Ureter (tissue), 1 donor: ENCODE results near the gene SSH2. TPM values are rescaled to one million over a fixed set of nuclear protein-coding genes. Genes with fewer than 3 reads are reported as not detected.
A peak's percentile ranks its signal among the peaks of the same experiment; 100 is the strongest.
"Not testable (repeated sequence)": the region's sequence is repeated elsewhere in the genome, so short reads cannot be mapped to it uniquely, and the experiment has no call there.

Experiments
- DNase-seq: peaks from one replicate; pipeline ENCODE4 v3.0.0-alpha.2; 2020; ENCODE audit warnings: low spot score
- total RNA-seq: library from RNA; stranded (reverse); gene quantifications from one replicate; pipeline ENCODE4 v1.2.4, GENCODE V29; 2023
- donor health status: DM: yes; HTN: yes; CAD: no.

SSH2 gene
- total RNA-seq, 1 donor from 2014 or later: 41.1 TPM

- not testable (repeated sequence) for DNase-seq
These were observed 150.2 kb downstream of the SSH2 start for GRCh38 chr17:29779812-29780190.

GRCh38 chr17:29778956-29779811 is 150.8 kb downstream of the SSH2 start:
- peak; percentile 81 for DNase-seq

GRCh38 chr17:29777663-29778062 is 152.4 kb downstream of the SSH2 start:
- DNase-seq: no peak

GRCh38 chr17:29776026-29776425 is 154.0 kb downstream of the SSH2 start:
- DNase-seq: no peak

DNA sequence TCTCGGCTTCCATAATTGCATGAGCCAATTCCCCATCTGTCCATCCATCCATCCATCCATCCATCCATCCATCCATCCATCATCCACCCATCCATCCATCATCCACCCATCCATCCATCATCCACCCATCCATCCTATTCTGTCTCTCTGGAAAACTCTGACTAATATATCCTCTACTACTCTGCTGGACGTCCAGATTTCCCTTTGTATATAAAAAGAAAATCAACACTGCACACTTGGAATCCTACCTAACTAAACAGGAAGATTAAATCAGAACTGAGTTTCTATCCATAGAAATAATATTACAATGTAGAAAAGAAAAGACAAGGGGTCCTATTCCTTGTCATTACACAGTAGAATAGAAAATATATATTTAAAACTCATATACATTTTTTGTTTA is 157.0 kb downstream of the SSH2 start:
- no peak for DNase-seq

GRCh38 chr17:29771546-29771945 is 158.5 kb downstream of the SSH2 start:
- DNase-seq: no peak

DNA sequence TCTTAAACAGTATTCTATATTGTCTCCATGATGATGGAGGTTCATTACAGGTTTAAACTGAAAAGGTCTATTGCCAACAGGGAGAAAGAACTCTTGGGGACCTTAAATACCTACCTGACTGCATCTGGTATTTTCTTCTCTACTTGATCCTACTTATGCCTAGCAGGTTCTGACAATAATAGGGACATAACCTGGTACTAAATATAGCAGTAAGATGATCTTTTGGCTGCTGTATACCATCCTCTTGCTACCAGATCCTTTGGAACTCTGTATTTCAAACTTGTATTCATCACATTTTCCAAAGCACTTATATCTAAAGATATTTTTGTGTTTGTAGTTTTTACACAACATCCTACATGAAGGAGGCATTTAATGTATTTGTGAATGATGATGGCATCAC is 160.8 kb downstream of the SSH2 start:
- no peak for DNase-seq

GRCh38 chr17:29766796-29767327 is 163.2 kb downstream of the SSH2 start:
- no peak for DNase-seq

DNA sequence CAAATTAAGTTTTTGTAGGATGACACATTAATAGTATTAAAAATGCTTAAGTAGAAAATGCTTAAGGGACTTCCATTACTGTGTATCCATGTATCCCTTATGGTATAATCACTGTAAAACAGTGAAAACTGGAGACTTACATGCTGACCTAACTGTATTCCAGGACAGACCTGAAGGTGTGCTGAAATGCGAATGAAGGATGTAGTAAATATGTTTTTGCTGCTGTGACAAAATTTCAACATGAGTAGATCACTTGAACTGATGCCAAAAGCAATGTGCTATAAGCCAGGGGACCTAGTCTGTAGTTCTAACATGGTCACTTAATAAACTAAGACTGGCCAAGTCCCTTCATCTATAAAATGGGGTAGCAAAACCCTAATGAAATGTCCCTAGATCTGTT is 165.3 kb downstream of the SSH2 start:
- DNase-seq: no peak

DNA sequence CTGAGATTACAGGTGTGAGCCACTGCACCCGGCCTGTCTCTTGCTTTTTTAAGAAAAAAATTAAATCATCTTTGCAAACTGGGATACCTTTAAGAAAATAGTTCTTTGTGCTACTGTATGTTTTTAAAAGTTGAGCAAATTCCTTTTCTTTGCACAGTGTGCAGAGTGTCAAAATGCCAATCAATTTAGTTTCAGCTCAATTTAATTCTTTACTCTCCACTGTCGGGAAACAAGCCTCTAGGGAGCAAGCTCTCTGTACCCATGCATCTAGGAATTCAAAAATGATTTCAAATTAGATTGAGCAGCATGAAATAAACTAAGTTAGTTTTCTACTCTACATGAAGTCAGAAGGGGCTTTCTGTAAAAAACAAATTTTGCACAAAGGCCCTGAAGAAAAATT is 165.8 kb downstream of the SSH2 start:
- no peak for DNase-seq

DNA sequence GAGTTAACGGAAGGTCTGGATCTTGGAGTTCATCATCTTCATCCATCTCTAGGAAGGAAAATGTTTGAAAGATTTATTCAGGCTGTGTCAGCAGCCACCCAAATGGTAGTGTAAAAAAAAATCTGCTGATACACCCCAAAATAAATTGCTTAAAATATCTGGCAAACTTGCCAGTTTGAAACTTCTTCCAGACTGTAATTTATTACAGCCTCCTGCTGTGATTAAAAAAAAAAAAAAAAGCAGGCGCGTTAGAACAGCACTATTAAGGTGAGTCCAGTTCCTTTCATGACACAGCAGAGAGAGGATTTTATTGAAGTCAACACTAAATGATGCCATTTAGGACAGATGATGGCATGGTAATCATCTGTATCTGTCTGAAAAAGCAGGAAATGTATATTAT is 166.8 kb downstream of the SSH2 start:
- no peak for DNase-seq

GRCh38 chr17:29761040-29761761 is 168.8 kb downstream of the SSH2 start:
- peak; percentile 84 for DNase-seq

DNA sequence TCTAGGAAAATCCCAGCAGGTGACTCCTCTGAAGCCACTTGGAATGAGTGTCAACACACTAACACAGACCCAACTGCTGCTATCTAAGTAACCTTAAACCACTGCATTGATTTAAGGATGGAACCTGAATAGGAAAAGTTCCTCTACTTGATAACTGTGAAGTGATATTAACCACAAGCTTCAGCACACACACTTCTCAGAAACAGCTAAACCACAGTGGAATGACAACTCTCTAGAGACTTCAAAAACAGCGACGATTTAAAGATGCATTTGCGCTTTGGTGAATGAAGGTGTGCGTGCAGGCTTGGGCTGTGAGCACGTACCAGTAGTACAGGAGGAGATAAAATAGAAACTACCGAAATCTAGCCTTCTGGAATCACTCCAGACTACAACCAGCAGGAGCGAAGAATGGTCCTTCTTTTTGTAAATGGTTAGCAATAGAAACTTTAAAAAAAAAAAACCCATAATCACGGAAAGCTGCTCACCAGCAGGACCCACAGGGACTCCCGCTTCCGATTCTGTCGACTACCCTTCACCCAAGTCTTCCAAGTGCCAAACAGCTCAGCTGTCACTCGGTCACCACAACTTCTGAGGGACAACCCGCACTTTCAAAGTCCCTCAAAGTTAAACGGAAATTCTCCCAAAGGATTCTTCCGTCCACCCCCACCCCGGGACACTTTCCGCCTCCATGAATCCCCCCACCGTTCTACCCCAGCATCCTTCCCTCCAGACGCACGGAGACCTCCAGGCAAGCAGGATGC is 169.6 kb downstream of the SSH2 start:
- no peak for DNase-seq

- DNase-seq: no peak
These were observed 171.8 kb downstream of the SSH2 start for GRCh38 chr17:29758255-29758654.

- no peak for DNase-seq
These were observed 172.2 kb downstream of the SSH2 start for GRCh38 chr17:29757788-29758187.

- DNase-seq: no peak
These were observed 176.1 kb downstream of the SSH2 start for GRCh38 chr17:29753845-29754439.

- DNase-seq: no peak
These were observed 180.8 kb downstream of the SSH2 start for GRCh38 chr17:29749045-29749825.

DNA sequence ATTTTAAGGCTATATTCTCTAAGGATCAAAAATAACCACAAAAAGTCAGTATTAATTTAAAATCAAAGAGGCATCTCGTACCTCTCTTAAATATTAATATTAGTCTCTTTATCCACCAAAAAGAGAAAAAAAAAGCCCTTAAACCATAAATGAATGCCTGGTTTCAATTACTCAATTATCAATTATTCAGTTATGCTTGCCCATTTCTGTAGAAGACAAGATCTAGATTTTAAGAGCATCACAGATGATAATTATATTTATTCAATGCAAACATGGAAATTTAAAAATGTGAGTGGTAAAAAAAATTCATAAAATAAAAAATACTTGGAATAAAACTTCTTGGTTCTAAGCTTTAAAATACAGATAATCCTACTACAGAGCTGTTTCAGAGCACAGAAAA is 181.6 kb downstream of the SSH2 start:
- no peak for DNase-seq

- DNase-seq: no peak
These were observed 182.4 kb downstream of the SSH2 start for GRCh38 chr17:29747660-29748059.

DNA sequence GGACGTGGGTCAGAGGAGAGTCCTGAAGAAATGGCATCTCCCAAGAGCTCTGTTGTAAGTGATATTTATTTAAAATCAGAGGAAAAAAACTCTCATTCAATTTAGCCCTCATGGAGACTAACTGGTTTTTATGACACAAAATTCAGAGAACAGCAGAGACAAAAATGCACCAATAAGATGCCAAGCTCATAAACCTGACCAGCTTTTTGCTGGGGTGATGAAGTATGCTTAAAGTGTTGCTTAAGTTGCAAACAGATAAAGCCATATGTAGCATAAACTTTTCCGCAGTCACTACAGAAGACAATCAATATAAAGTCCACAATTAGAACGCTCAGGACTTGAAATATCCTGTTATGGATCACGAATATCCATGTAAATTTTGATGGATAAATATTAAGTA is 183.4 kb downstream of the SSH2 start:
- DNase-seq: no peak

DNA sequence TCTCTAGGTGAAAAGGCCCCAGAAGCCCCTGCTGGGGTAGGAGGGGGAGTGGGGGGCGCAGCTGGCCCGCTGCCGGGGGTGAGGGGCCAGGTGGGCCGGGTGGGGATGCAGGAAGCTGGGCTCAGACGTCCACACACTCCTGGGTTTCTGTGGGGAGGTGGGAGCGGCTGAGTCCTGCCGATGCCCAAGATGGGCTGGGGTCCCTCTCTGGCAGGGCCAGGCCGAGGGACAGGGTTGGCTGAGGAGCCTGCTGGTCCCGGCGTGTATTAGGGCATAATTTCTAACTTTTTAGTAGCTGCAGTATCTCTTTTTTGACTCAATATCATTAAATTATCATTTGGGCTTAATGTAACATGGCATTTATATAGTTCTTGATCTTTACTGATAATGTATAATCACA is 185.9 kb downstream of the SSH2 start:
- no peak for DNase-seq
